DND-41 (cell line): Measurements from ENCODE around the gene SPC24.
"Not testable (repeated sequence)": the region's sequence is repeated elsewhere in the genome, so short reads cannot be mapped to it uniquely, and the experiment has no call there.

Source experiments
- ATAC-seq: fragments of 200-7000 bp; cut with Tn5 transposase; 3 replicates; pipeline ENCODE4 v1.9.1; 2021; ENCODE audit warnings: low read depth; ENCODE audit not compliant: insufficient read depth
- DNase-seq: peaks from one replicate; pipeline ENCODE4 v3.0.0-alpha.2; 2020
- H2AFZ ChIP-seq: 2 replicates; pipeline ENCODE4 v1.6.0; 2012; ENCODE audit warnings: low read depth, low read length
- H3K27ac ChIP-seq: 2 replicates; pipeline ENCODE4 v1.5.1; 2012; ENCODE audit warnings: low read length, inconsistent platforms
- H3K27me3 ChIP-seq: fragments of 200-600 bp; sonication (generic); 2 replicates; pipeline ENCODE4 v1.6.0; 2012; ENCODE audit warnings: low read length, mild to moderate bottlenecking, inconsistent platforms; ENCODE audit not compliant: insufficient read depth, poor library complexity
- H3K36me3 ChIP-seq: 2 replicates; pipeline ENCODE4 v1.5.1; 2012; ENCODE audit warnings: low read length, inconsistent platforms; ENCODE audit not compliant: insufficient read depth
- H3K4me1 ChIP-seq: 2 replicates; pipeline ENCODE4 v1.5.1; 2012; ENCODE audit warnings: mild to moderate bottlenecking, low read length; ENCODE audit not compliant: insufficient read depth
- H3K4me2 ChIP-seq: 2 replicates; pipeline ENCODE4 v1.6.0; 2012; ENCODE audit warnings: mild to moderate bottlenecking, moderate library complexity, low read length, inconsistent platforms; ENCODE audit not compliant: insufficient read depth
- H3K4me3 ChIP-seq, 2 experiments: fragments of 200-600 bp in 1 of 2; shearing (Covaris generic) in 1 of 2; 2 replicates each; pipeline ENCODE4 v1.5.1; 2012 to 2016; ENCODE audit warnings: inconsistent platforms in 2 of 2, low read length in 2 of 2, mild to moderate bottlenecking in 2 of 2, low read depth in 1 of 2, moderate library complexity in 1 of 2
- H3K79me2 ChIP-seq: 2 replicates; pipeline ENCODE4 v1.6.0; 2012; ENCODE audit warnings: low read length, inconsistent platforms; ENCODE audit not compliant: insufficient read depth
- H3K9ac ChIP-seq: 2 replicates; pipeline ENCODE4 v1.6.0; 2012; ENCODE audit warnings: low read depth, mild to moderate bottlenecking, inconsistent platforms, low read length, moderate library complexity
- H3K9me3 ChIP-seq: 2 replicates; pipeline ENCODE4 v1.5.1; 2012; ENCODE audit warnings: low read length, moderate library complexity, mild to moderate bottlenecking, inconsistent platforms; ENCODE audit not compliant: insufficient read depth, severe bottlenecking
- H4K20me1 ChIP-seq: 2 replicates; pipeline ENCODE4 v1.6.0; 2012; ENCODE audit warnings: low read length; ENCODE audit not compliant: insufficient read depth
- EZH2 ChIP-seq: IDR thresholded peaks from 3 replicates; pipeline ENCODE4 v1.6.1; 2012; ENCODE audit warnings: borderline replicate concordance, low read depth, mild to moderate bottlenecking, moderate library complexity, low read length, inconsistent platforms; ENCODE audit not compliant: severe bottlenecking
- TF ChIP-seq, protein P1 (sequence below): IDR thresholded peaks from 2 replicates; pipeline ENCODE4 v1.5.1; 2012; ENCODE audit warnings: borderline replicate concordance, low read length, moderate library complexity, mild to moderate bottlenecking; ENCODE audit not compliant: poor library complexity, severe bottlenecking; ENCODE audit errors: extremely low read depth

Gene SPC24

DNA sequence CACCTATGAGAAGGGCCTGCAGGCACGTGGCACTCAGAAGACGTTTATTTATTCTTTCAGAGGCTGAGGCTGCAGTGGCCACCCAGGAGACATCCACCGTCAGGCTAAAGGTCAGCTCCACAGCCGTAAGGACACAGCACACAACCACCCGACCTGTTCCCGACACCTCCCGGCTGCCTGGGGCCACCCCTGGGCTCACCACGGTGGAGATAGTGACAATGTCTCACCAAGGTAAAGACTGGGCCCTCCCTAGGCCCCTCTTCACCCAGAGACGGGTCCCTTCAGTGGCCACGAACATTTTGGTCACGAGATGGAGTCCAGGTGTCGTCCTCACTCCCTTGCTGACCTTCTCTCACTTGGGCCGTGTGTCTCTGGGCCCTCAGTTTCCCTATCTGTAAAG lies 32.5 kb downstream of the SPC24 start:
- DNase-seq (no peak), ATAC-seq (no peak)
- no peak overlapping the region for H2AFZ ChIP-seq
- H3K4me1 ChIP-seq, result no peaks in the 10 kb centered on the region
- no peaks in the 10 kb centered on the region for H3K27me3 ChIP-seq
- H3K9ac ChIP-seq, result no peak overlapping the region
- H3K36me3 ChIP-seq, result peaks cover 87% of the 10 kb centered on the region
- TF ChIP-seq, protein P1, sequence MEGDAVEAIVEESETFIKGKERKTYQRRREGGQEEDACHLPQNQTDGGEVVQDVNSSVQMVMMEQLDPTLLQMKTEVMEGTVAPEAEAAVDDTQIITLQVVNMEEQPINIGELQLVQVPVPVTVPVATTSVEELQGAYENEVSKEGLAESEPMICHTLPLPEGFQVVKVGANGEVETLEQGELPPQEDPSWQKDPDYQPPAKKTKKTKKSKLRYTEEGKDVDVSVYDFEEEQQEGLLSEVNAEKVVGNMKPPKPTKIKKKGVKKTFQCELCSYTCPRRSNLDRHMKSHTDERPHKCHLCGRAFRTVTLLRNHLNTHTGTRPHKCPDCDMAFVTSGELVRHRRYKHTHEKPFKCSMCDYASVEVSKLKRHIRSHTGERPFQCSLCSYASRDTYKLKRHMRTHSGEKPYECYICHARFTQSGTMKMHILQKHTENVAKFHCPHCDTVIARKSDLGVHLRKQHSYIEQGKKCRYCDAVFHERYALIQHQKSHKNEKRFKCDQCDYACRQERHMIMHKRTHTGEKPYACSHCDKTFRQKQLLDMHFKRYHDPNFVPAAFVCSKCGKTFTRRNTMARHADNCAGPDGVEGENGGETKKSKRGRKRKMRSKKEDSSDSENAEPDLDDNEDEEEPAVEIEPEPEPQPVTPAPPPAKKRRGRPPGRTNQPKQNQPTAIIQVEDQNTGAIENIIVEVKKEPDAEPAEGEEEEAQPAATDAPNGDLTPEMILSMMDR, result no peak
- TF ChIP-seq EZH2, result no peak
- no peak overlapping the region for H3K4me2 ChIP-seq
- peaks cover 22% of the 10 kb centered on the region for H4K20me1 ChIP-seq
- no peak overlapping the region for H3K27ac ChIP-seq
- H3K4me3 ChIP-seq, result no peak overlapping the region
- no peaks in the 10 kb centered on the region for H3K9me3 ChIP-seq
- H3K79me2 ChIP-seq, result peaks cover 13% of the 10 kb centered on the region

DNA sequence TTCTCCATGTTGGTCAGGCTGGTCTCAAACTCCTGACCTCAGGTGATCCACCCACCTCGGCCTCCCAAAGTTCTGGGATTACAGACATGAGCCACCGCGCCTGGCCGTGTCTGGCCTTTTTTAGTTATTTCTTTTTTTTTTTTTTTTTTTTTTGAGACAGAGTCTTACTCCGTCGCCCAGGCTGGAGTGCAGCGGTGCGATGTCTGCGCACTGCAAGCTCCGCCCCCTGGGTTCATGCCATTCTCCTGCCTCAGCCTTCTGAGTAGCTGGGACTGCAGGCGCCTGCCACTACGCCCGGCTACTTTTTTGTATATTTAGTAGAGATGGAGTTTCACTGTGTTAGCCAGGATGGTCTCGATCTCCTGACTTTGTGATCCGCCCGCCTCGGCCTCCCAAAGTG lies 33.6 kb downstream of the SPC24 start:
- not testable (repeated sequence) for H3K4me3 ChIP-seq, H3K4me1 ChIP-seq, ATAC-seq, H3K9me3 ChIP-seq, H2AFZ ChIP-seq, H3K27ac ChIP-seq, DNase-seq, H3K4me2 ChIP-seq, H3K27me3 ChIP-seq, H3K9ac ChIP-seq
- Histone ChIP-seq H3K79me2 (peaks cover 13% of the 10 kb centered on the region), H3K36me3 (peaks cover 87% of the 10 kb centered on the region), H4K20me1 (peaks cover 15% of the 10 kb centered on the region)

DNA sequence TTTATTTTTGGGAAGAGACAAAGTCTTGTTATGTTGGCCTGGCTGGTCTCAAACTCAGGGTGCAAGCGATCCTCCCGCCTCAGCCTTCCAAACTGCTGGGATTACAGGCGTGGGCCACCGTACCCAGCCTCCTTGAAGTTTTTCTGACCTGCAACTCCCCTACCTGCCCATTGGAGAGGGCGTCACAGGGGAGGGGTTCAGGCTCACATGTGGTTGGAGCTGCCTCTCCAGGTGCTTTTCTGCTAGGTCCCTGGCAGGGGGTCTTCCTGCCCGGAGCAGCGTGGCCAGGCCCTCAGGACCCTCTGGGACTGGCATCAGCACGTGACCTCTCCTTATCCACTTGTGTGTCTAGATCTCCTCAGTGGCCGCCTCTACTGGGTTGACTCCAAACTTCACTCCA lies 39.1 kb downstream of the SPC24 start:
- Histone ChIP-seq H3K4me2 (no peak overlapping the region), H3K79me2 (peaks cover 26% of the 10 kb centered on the region; the same call in 1 of the 2 replicates), H3K9ac (no peak overlapping the region), H3K27me3 (no peaks in the 10 kb centered on the region), H3K4me1 (no peaks in the 10 kb centered on the region), H2AFZ (no peak overlapping the region), H3K4me3 (no peak overlapping the region), H4K20me1 (peaks cover 31% of the 10 kb centered on the region), H3K36me3 (peaks cover 97% of the 10 kb centered on the region), H3K27ac (no peak overlapping the region; the same call in 1 of the 2 replicates), H3K9me3 (no peaks in the 10 kb centered on the region)
- no peak for TF ChIP-seq EZH2
- TF ChIP-seq, protein P1, result no peak
- ATAC-seq (no peak), DNase-seq (no peak)

DNA sequence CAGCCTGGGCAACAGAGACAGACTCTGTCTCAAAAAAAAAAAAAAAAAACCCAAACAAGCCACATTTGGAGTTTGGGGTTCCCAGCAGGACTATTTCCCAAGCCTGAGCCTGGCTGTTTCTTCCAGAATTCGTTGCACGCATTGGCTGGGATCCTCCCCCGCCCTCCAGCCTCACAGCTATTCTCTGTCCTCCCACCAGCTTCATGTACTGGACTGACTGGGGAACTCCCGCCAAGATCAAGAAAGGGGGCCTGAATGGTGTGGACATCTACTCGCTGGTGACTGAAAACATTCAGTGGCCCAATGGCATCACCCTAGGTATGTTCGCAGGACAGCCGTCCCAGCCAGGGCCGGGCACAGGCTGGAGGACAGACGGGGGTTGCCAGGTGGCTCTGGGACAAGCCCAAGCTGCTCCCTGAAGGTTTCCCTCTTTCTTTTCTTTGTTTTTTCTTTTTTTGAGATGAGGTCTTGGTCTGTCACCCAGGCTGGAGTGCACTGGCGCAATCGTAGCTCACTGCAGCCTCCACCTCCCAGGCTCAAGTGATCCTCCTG lies 39.6 kb downstream of the SPC24 start:
- H3K79me2 ChIP-seq, result peaks cover 24% of the 10 kb centered on the region; the same call in 1 of the 2 replicates
- no peaks in the 10 kb centered on the region for H3K27me3 ChIP-seq
- H3K4me2 ChIP-seq, result no peak overlapping the region
- H4K20me1 ChIP-seq, result peaks cover 35% of the 10 kb centered on the region
- H3K9me3 ChIP-seq, result no peaks in the 10 kb centered on the region
- no peaks in the 10 kb centered on the region for H3K4me1 ChIP-seq
- no peak overlapping the region for H3K9ac ChIP-seq
- H3K36me3 ChIP-seq, result peaks cover 97% of the 10 kb centered on the region
- no peak for DNase-seq
- no peak overlapping the region for H3K4me3 ChIP-seq
- no peak for ATAC-seq
- TF ChIP-seq EZH2, result no peak
- TF ChIP-seq, protein P1, result no peak
- H3K27ac ChIP-seq, result no peak overlapping the region
- no peak overlapping the region for H2AFZ ChIP-seq
